GM18511 (cell line): ENCODE results near the gene LRRC18.

Source experiments
- ATAC-seq: cut with Tn5 transposase; IDR thresholded peaks from one replicate; pipeline ENCODE4 v1.9.1; 2021; ENCODE audit warnings: mild to moderate bottlenecking, moderate library complexity; ENCODE audit not compliant: unreplicated experiment

The LRRC18 gene

DNA sequence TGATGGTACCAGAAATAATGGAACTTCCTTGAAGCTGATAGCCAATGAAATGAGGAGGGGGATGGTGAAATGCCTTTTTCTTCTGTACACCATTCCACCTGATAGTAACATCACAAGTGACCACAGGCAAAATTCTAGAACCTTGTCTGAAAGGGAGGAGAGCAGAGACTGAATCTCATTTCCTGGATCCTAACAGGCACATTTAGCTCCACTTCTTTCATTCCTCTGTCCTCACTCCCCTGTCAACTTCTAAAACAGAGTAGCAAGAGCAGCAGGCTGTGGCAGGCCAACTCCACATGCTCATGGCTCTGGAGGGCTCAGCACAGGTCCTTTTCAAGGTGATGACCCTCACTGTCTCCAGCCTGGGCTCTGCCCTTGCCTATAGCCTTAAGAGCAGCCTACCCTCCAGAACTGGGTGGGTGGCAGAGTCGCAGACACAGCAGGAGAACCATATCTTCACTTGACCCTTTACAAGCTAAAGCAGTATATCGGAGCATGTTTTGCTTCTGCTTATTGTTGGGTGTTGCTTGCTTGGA is at the start of gene LRRC18:
TSS of gene LRRC18 (minus strand) at position 51 of the 536 bp plus-strand sequence. CDS start 25,685 bp downstream, outside the sequence.
- ATAC-seq, result no peak

DNA sequence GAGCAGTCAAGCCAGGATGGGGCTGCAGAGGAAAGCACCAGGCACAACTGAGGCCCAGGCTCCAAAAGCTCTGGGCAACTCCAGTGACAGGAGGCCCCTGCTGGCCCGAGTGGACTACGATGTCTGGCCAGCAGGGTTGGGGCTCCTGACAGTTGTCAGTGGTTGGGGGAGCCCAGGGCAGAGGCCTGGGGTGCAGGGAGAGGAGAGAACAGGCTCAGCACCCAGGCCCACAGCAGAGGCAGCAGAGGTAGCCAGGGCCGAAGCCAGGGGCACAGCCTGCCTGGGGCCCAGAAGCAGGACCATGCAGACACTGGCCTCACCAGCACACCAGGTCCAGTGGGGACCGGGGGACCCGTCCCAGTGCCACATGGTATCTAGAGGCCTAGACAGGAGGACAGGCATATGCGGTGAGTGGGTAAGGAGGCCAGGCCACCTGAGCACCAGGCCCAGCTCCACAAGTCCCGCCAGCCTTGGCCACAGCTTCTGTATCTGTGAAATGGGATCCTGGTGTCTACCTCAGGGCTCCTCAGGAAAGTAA is 46.0 kb upstream of the LRRC18 start:
- ATAC-seq, result no peak

DNA sequence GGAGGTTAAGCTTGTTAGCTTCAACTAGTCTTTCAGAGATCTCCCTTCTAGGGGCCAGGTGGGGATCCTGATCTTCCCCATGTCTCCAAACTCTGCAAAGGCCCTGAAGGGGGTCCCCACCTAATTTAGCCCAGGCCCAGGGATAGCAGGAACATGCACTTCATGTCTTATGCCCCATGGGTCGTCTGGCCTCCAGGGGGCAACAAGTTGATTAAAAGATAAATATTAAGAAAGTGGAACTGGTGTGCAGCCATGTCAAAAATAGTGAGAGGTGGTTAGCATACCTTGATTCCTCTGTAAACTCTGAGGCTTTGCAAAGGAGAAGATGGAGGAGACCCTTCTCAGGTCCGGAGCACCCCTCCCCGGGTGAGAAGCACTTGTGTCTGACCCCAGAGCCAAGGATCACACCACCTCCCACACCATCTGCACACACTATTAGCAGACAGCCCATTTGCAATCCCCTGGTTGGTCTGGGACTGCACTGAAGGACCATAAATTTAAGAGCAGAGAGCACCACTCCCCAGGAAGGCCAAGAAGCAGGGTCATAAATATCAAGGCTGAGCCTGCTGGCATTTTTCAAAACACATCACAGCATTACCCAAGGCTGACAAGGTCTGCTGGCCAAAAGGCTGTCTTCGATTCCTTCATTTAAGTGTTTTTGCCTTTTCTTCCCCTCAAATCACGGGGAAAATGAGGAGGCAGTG is 44.2 kb upstream of the LRRC18 start:
- no peak for ATAC-seq

DNA sequence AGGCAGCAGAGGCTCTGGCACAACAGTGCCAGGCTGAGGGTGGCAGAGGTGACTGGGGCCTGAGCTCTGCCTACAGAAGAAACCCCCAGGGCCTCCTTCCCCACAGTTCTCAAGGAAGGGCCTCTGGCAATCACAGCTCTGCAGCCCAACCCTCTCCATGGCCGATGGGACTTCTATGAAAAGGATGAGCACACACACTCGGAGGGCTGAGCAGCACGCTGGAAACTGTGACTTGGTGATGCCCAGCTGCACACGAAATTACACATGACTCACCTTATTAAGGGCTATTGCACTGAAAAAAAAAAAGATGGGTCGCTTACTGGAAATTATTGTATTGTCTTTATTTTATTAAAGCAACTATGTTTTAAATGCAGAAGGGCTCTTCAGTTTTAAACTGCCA is 42.9 kb upstream of the LRRC18 start:
- ATAC-seq, result no peak

DNA sequence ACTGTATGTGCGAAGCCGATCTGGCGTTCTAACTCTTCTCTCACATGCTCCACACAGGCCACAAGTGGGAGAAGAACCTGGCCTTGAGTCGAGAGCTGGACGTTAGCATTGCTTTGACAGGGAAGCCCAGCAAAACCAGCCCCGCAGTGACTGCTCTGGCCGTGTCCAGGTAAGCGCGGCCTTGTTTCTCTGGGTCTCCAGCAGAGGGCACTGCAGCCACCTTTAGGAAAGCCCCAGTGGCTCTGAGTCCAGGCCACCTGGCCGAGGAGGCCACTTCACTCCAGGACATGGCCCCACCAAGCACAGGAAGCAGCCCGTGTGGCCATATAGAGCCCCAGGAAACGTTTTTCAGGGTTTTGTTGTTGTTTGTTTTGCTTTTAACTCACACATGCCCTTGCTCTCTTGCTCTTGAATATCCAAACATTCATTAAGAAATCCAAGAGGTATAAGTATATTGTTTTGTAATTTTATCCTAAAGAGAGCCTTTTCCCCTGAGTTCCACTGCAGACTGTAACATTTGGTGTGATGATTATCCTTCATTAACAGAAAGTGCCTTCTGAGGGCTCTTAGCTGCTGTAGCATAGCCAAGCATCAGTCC is 41.8 kb upstream of the LRRC18 start:
- ATAC-seq, result no peak

DNA sequence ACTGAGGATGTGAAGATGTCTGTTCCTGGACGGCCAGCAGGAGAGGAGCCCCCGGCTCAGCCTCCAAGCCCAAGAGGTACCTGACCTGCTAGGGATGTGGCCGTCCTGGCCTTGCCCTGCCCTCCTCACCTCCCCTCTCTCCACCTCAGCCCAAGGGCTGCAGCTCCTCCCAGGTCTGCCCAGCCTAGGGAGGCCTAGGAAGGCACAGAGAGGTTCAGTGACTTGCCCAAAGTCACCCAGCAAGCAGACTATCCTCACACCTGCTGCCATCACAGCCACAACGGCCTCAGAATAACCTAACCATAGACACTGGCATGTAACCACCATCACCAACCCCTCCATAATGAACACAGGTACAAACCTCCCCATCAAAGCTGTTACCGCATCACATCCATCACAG is 38.7 kb upstream of the LRRC18 start:
- ATAC-seq, result no peak

DNA sequence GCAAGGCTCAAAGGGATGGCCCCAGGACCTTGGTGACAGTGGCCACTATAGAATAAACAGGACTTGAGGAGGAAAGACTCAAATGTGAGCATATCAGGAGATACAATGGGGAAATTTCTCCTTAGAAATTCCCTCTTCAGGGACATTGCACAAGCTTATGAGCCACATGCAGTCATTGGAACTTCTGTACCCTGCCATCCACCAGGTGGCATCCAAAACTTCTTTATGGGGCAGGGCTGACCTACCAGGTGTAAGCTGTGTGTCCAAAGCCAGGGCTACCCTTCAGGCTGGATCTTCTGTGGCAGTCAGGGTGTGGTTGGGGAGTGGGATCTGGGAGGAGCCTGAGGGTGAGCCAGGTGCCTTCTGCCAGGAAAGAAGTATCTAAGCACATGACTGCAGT is 36.6 kb upstream of the LRRC18 start:
- ATAC-seq, result no peak

DNA sequence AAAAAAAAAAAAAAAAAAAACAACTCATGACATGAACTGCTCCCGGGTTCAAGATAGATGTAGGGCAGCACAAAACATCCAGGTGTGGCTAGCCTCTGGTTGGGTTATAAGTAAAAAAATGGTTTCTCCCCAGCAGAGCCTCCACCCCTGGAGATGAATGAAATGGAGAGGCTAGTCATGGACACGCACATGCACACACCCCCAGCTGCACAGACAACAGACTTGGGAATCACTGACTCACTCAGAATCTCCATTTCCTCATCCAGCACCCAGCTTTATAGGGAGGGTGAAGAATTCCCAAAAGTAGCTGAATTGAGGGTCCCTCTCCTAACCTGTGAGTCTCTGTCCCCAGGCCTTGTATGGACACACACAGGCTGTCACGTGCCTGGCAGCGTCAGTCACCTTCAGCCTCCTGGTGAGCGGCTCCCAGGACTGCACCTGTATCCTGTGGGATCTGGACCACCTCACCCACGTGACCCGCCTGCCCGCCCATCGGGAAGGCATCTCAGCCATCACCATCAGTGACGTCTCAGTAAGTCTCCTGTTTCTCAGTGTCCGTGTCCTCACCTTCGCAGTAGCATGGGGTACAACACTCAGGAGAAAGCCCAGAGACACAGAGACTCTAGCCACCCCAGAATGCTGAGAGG is 35.0 kb upstream of the LRRC18 start:
- no peak for ATAC-seq

DNA sequence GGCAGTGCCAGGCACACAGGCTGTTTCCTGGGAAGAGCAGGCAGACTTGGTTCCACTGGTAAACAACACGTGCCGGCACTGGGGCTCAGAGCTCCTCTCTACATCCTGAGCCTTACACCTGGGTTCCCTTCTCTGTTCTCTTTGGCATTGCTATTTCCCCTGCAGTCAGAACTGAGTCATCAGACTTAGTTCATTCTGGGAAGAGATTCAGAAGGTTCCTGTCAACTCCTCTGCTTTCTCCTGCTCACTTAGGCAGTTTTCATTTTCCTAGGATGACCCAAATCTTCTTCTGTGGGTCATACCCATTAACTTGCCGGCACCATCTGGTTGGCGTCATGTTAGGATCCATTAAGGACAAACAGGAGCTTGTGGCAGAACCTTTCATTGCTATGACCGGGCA is 33.4 kb upstream of the LRRC18 start:
- ATAC-seq, result no peak

DNA sequence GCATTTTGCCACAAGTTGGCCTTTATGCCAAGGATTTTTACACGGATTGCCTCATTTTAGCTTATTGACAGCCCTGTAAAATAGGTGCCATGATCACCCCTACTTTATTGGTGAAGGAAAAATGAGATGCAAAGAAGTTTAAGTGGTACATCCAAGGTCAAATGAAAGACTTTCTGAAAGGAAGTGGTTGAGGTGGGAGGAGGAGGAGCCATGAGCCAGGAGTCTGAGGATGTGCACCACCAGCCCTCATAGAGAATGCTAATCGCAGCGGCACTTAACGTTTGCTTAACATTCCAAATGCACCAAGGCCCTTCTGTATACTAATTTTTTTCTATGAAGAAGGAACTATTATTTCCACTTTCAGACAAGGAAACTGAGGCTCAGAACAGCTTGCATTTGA is 31.0 kb upstream of the LRRC18 start:
- no peak for ATAC-seq

DNA sequence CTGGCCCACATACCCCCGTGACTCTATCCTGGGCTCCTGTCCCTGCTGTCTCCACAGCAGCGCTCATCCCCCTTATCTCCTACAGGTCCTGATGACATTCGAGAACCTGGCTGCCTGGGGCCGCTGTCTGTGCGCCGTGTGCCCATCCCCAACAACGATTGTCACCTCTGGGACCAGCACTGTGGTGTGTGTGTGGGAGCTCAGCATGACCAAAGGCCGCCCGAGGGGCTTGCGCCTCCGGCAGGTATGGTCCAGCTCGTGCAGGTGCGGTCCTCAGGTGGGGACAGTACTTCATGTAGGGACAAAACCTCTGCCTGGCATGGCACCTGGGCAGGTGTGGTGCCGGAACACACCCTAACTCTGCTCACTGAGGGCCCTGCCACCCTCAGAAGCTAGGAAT is 30.4 kb upstream of the LRRC18 start:
- no peak for ATAC-seq

DNA sequence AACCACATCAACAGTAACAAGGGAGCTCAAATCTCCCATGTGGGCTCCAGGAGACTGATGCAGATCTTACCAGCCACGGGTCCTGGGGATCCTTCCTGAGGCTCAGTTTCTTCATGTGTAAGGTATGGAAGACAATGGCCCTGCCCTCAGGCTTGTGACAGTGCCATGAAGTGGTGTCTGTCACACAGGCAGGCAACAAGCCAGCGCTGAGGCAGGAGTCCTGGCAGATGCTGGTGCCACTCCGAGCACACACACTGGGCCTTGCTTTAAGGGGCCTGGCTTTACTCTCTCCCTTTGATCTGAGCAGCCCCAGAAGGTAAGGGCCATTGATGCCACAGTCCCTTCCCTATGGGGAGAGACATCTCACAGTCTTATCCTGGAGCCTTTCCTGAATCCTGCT is 28.4 kb upstream of the LRRC18 start:
- no peak for ATAC-seq

DNA sequence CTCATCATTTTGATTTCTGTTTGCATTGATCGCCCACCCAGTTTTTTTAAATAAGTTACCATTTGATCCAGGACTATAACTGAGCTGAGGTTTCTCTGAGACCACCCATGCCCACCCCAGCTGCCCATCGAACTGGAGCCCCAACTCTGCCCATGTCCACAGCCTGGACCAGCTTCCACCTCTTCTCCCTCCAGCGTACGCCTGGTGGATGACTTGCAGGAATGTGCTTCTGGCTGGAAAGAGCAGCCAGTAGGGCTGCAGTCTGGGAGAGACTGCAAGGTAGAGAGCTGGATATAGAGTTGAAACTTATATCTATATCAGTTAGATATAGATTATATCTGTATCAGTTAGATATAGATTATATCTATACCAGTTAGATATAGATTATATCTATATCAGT is 25.8 kb upstream of the LRRC18 start:
- ATAC-seq, result no peak

DNA sequence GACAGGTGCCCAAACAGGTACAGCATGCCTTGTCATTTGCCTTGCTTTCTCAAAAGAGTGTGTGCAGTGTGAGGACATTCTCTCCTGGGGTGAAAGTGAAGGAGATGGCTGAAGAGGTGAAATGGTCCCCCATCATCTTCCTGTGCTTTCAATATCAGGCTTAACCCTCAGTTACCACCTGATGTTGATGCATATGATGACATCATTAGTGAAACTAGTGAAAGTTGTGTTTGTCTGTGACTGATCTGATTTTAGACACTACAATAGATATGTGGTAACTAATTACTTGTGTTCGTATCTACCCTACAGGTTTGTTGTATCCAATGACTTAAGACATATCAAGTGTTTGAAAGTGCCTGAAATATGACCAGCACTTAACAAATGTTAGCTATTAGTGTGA is 24.4 kb upstream of the LRRC18 start:
- no peak for ATAC-seq

DNA sequence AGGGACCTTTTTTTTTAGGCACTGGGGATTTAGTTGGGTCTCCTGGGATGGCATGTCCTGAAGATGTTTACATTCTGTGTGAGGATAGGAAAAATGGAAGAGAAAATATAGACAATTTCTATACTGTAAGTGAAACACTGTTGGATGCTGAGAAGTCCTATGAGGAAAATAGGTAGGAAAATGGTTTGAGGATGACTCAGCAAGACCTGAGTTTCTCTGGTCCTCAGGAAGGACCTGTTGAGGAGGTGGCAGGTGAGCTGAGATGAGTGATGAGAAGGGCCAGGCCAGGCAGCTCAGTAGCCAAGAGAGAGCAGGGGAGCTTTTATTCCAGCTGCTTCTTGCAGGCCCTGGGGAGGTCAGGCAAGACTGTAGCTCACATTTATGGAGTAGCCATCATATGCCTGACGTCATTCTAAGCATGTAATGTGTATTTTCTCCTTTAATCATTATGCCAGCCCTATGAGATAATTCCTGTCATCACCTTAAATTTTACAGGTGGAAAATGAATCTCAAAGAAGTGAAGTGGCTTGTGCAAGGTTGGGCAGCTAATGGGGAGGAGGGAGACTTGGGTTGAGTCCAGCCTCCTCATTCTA is 19.1 kb upstream of the LRRC18 start:
- no peak for ATAC-seq

DNA sequence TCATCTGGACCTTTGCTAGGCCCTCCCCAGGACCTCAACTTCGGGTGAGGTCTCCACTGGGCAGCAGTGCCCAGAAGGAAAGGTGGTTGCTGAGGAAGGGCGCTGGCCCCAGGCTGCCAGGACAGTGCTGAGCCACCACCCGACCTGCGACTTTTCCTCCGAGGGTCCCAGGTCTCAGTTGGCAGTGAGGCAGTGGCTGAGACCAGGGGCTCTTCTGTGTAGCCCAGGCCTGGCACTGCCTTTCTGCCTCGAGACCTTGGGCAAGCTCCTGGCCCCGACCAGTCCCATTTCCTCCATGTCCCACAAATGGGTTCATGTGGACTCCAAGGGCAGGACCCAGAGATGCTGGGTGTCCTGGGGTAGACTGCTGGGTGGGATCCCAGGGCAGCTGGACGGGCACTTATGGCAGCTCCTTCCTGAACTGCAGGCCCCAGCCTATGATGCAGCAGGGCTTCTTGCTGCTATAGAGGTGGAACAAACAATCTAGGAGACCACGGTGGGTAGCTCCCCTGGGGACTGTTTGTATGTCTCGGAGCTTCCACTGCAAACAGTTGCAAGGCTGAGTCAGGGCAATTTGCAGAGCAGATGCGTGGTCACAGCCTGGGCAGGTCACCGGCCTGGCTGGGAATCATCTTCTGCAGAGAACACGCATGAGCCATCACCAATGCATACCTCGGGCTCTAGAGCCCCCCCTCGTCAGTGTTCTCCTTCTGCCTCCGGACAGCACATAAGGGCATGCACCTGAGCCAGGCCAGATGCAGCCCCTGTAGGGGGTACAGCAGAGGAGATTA is 17.9 kb upstream of the LRRC18 start:
- ATAC-seq, result no peak

DNA sequence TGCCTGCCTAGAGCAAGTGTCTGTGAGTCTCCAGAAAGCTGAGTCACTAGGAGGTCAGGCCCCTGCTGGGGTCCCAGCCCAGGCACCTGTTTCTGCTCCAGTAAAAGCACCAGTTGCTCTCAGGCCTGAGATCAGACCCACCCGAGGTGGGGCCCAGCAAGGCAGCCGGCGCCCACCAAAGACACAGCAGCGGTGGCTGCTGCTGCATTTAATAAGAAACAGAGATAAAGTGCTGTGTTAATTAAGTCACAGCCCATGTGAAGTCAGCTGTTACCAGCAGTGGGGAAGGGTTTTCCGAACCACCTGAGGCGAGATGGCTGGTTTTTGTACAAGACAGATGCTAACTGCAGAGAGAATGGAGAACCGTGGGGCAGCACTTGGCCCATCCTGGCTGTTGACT is 12.1 kb upstream of the LRRC18 start:
- no peak for ATAC-seq

DNA sequence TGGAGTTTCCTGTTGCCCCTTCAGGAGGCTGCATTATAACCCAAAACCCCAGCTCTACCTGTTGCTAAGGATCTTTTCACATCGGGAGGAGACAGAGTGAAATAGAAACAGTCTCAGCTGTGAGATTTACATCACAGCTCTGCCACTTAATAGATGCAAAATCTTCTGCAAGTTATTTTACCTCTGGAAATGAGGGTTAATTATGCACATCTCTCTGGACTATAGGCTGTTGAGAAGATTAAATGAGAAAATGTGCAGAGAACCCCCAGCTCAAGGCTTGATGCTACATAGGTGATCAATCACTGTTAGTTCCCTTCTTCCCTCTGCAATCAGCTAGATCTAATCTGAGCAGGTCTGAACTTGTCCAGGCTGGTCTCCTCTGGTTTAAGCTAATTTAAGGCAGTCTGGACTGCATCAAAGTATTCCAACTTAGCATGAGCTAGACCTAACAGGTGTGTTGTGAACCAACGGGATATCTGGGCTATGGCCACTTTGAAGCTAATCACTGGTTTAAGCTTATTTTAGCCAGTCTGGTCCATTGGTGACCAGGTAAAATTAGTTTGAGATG is 8.9 kb upstream of the LRRC18 start:
- ATAC-seq, result no peak

DNA sequence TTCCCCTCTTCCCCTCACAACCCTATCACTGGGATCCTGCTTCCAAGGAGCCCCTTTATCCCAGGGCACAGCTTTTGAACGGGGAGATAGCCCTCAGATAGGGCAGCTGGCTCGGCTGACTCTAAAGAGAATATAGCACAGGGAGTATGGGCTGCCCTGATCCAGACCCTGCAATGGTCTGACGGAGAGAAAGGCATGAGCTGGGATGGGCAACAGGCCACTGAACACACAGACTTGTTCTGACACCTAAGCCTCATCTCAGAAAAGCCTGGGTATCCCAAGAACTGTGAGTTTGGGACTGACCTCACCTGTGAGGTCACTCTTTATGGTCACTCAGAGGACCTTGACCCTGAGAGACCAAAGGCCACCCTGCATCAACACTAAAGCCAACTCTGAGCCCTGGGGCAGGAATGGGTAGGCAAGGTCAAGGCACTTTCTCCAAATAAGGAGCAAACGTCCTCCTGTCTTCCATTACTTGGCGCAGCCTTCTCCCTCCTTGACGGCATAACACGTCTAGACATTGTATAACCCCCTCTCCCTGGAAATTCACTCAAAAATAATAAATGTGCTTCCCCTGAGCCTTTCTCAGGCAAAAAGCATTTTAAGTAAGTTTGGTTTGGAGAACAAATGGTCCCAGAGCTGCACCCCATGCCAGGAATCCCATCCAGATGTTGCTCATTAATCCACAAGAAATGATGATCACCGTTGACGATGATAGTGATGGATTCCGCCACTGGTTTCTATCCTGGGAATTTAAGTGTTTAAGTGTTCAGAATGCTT is 8.2 kb upstream of the LRRC18 start:
- no peak for ATAC-seq
